Measurements from ENCODE around the gene KDSR. TPM values are rescaled to one million over a fixed set of nuclear protein-coding genes. Genes with fewer than 3 reads are reported as not detected.
A peak's percentile ranks its signal among the peaks of the same experiment; 100 is the strongest.

KDSR gene
- polyA plus RNA-seq, 2 of the 4 experiments (the other 2 are of a cell fraction): 13.6 to 21.2 TPM

DNA sequence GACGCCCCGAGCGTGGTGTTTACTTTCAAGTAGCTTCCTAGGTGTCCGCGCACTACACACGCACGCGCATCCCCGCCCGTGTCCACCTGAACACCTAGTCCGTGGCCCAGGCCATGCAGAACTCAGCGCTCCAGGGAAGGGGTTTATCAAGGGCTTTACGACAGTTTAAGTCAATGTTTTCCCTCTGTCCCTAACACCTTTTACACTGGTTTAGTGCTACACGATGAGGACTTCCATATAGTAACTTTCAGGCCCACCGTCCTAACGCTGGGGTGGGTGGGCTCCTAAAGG lies 46.1 kb downstream of the KDSR start:
- POLR2A ChIA-PET: no interaction called here
- no peak for FAIRE-seq
- H3K4me3 ChIP-seq: peak overlapping the region; percentile 51
- TF ChIP-seq, protein P1, sequence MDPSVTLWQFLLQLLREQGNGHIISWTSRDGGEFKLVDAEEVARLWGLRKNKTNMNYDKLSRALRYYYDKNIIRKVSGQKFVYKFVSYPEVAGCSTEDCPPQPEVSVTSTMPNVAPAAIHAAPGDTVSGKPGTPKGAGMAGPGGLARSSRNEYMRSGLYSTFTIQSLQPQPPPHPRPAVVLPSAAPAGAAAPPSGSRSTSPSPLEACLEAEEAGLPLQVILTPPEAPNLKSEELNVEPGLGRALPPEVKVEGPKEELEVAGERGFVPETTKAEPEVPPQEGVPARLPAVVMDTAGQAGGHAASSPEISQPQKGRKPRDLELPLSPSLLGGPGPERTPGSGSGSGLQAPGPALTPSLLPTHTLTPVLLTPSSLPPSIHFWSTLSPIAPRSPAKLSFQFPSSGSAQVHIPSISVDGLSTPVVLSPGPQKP (IDR thresholded peaks at IDR 0.05; ENCODE audit: low read depth, low read length): no peak
- TF ChIP-seq, protein P2, sequence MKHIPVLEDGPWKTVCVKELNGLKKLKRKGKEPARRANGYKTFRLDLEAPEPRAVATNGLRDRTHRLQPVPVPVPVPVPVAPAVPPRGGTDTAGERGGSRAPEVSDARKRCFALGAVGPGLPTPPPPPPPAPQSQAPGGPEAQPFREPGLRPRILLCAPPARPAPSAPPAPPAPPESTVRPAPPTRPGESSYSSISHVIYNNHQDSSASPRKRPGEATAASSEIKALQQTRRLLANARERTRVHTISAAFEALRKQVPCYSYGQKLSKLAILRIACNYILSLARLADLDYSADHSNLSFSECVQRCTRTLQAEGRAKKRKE (CRISPR knock-in tag; IDR thresholded peaks at IDR 0.05; ENCODE audit: low read depth): no peak
- TF ChIP-seq CBX2 (IDR thresholded peaks at IDR 0.05; ENCODE audit: borderline replicate concordance, low read depth): no peak
- WGBS (ENCODE audit: missing lambda C conversion rate): 91% methylated on average over 16 of the region's 16 CpGs
- H3K9me3 ChIP-seq: no peaks in the 10 kb centered on the region
- peaks cover 15% of the 10 kb centered on the region; the same call in 1 of the 3 replicates for H3K4me1 ChIP-seq
- ATAC-seq: peak in 1 of 2 experiments; percentile 9; a peak in 2 of 6 replicates
- CTCF ChIA-PET: interaction anchor here (1.0 kb wide), 2 partner anchors 11 to 305 kb away, joined by 3 read pairs; no protein-coding TSS in a partner anchor
- no peak for DNase-seq (ENCODE audit: low read depth in 1 of 2, low spot score in 1 of 2)
- peak overlapping the region; percentile 85 to 94; a peak in 4 of 6 replicates for H3K27ac ChIP-seq
- peak overlapping the region; percentile 81 for H3K4me2 ChIP-seq

DNA sequence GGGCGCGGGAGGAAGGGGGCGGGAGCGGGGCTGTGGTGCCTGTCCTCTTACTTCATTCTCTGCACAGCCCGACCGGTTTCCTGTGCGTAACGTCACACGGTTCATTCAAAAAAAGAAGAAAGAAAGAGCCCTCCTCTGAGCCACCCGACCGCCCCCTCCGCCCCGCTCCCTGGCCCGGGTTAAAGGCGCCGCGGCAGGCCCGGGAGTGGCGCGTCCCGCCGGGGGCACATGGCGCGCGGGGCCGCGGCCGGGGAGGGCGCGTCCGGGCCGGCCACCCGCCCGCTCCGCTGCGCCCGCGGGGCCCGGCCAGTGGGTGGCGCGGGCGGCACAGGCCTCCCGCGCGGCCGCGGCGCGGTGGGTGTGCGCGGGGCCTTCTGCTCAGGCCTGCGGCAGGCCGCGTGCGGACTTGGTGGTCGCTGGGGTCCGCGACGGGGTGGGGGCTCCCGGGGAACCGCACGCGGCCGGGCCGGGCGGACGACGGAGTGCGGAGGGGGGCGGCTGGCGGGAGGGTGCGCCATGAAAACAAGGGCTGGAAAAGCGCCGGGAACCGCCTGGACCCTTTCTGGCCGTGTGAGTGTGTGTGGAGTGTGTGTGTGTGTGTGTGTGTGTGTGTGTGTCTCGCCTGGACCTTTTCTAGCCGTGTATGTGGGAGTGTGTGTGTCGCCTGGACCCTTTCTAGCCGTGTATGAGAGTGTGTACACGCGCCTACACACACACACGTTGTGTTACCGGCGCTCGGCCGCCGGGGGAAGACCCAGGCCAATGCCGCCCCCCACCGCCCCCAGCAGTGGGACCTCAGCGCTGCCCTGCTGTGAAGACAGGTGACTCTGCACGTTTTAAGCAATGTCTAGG lies 46.7 kb downstream of the KDSR start:
- no peaks in the 10 kb centered on the region for H3K9me3 ChIP-seq
- H3K4me2 ChIP-seq: peak overlapping the region; percentile 81
- FAIRE-seq: no peak
- ChIA-PET POLR2A (no interaction called here), CTCF (interaction anchor here (1.0 kb wide), 3 partner anchors 139 to 304 kb away, joined by 3 read pairs; no protein-coding TSS in a partner anchor)
- WGBS (ENCODE audit: missing lambda C conversion rate): 19% methylated on average over 19 of the region's 92 CpGs
- H3K27ac ChIP-seq: peak overlapping the region; percentile 85 to 94
- TF ChIP-seq ESRRA (IDR thresholded peaks at IDR 0.05; ENCODE audit: borderline replicate concordance, low read length) (no peak), JUN (IDR thresholded peaks at IDR 0.05) (0 out of 5 replicates have a peak, but pooled peaks of 1 of the 2 experiments have one; percentile 16), FOSL2 (IDR thresholded peaks at IDR 0.05) (no peak), FOSL2 (CRISPR knock-in tag; IDR thresholded peaks at IDR 0.05) (no peak), HEYL (CRISPR knock-in tag; IDR thresholded peaks at IDR 0.05) (no peak), PHF8 (IDR thresholded peaks at IDR 0.05; ENCODE audit: borderline replicate concordance, low read depth) (no peak)
- TF ChIP-seq, protein P3, sequence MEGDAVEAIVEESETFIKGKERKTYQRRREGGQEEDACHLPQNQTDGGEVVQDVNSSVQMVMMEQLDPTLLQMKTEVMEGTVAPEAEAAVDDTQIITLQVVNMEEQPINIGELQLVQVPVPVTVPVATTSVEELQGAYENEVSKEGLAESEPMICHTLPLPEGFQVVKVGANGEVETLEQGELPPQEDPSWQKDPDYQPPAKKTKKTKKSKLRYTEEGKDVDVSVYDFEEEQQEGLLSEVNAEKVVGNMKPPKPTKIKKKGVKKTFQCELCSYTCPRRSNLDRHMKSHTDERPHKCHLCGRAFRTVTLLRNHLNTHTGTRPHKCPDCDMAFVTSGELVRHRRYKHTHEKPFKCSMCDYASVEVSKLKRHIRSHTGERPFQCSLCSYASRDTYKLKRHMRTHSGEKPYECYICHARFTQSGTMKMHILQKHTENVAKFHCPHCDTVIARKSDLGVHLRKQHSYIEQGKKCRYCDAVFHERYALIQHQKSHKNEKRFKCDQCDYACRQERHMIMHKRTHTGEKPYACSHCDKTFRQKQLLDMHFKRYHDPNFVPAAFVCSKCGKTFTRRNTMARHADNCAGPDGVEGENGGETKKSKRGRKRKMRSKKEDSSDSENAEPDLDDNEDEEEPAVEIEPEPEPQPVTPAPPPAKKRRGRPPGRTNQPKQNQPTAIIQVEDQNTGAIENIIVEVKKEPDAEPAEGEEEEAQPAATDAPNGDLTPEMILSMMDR (IDR thresholded peaks at IDR 0.05): peak; percentile 33
- peak overlapping the region; percentile 51 for H3K4me3 ChIP-seq
- peak; percentile 28 to 60 for DNase-seq (ENCODE audit: low read depth in 1 of 2, low spot score in 1 of 2)
- ATAC-seq: peak; percentile 74 to 89
- H3K4me1 ChIP-seq: peaks cover 15% of the 10 kb centered on the region; the same call in 1 of the 3 replicates

DNA sequence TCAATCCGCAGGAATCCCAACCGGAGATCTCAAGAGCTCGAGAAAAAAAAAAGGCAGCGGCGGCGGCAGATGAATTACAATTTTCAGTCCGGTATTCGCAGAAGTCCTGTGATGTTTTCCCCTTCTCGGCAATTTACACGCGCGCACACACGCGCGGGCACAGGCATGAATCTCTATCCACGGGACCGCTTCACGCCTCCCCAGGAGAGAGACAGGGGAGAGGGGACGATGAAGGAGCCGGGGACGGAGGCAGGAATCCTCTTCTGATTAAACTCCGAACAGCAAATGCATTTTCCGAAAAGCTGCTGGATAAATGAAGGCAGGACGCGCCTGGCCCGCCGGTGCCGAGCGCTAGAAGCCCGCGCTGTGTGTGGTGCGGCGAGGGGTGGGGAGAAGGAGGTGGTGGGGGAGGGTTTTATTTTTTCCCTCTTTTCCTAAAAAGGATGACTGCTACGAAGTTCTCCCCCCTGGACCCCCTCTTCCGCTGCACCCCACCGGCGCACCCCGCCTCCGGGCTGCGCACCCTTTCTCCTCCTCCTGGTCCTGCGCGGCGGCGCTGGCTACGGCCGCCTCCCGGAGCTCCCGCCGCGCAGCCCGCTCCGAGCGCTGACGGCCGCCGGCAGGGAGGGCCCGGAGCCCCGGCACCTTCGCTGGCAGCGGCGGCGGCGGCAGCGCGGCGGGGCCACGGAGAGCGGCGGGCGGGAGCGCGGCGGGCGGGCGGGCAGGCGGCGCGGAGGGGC lies 47.5 kb downstream of the KDSR start, which contains the start of gene BCL2:
BCL2 (minus strand) TSS at position 387 of the 740 bp plus-strand sequence.
- no peak for TF ChIP-seq KDM1A (IDR thresholded peaks at IDR 0.05; ENCODE audit: low read depth)
- H3K4me2 ChIP-seq: peak within 1 kb of the TSS; percentile 81
- under 1% methylated on average over 22 of the region's 78 CpGs for WGBS (ENCODE audit: missing lambda C conversion rate)
- H3K27ac ChIP-seq: peak within 1 kb of the TSS; percentile 85 to 94
- FAIRE-seq: no peak
- H3K9me3 ChIP-seq: no peaks in the 10 kb centered on the region
- ChIA-PET CTCF (interaction anchor here (0.6 to 1.0 kb wide), 3 partner anchors 138 to 1070 kb away, joined by 3 to 4 read pairs (median 3); no protein-coding TSS in a partner anchor), POLR2A (no interaction called here)
- ATAC-seq: peak; percentile 67 to 70
- H3K4me3 ChIP-seq: peak within 1 kb of the TSS; percentile 51
- peak; percentile 6 to 18 for DNase-seq (ENCODE audit: low read depth in 1 of 2, low spot score in 1 of 2)
- H3K4me1 ChIP-seq: peaks cover 15% of the 10 kb centered on the region; the same call in 1 of the 3 replicates

Measured in A549 (cell line).